WTC11 (cell line): ENCODE data around the gene ENTHD1.

Experiments
- CTCF ChIP-seq: fragments of 200-600 bp; IDR thresholded peaks from 2 replicates; pipeline ENCODE4 v1.8.0; 2022; ENCODE audit warnings: antibody characterized with exemption
- NR2C2 ChIP-seq: sonication (generic); formaldehyde crosslinking; IDR thresholded peaks from 2 replicates; pipeline ENCODE4 v1.8.0; 2022; ENCODE audit warnings: mild to moderate bottlenecking, missing genetic modification reagents
- TEAD1 ChIP-seq: sonication (generic); formaldehyde crosslinking; IDR thresholded peaks from 2 replicates; pipeline ENCODE4 v1.8.0; 2022; ENCODE audit warnings: mild to moderate bottlenecking, missing genetic modification reagents
- ZNF281 ChIP-seq: sonication (generic); formaldehyde crosslinking; IDR thresholded peaks from 2 replicates; pipeline ENCODE4 v1.8.0; 2023; ENCODE audit warnings: mild to moderate bottlenecking, missing genetic modification reagents
- ZNF512 ChIP-seq: sonication (generic); formaldehyde crosslinking; IDR thresholded peaks from 2 replicates; pipeline ENCODE4 v1.8.1; 2022; ENCODE audit warnings: missing genetic modification reagents, borderline replicate concordance

GRCh38 chr22:39732625-39733024, 160.9 kb downstream of the ENTHD1 start:
- no peak for TF ChIP-seq TEAD1
- TF ChIP-seq ZNF281 (CRISPR knock-in tag) = no peak
- no peak for TF ChIP-seq NR2C2 (CRISPR knock-in tag)
- no peak for TF ChIP-seq CTCF
- TF ChIP-seq ZNF512 (CRISPR knock-in tag) = no peak
